Memory B cell (primary cell): ENCODE results near the gene NTM.
"Not testable (repeated sequence)": the region's sequence is repeated elsewhere in the genome, so short reads cannot be mapped to it uniquely, and the experiment has no call there.

Source experiments
- ATAC-seq: fragments of 150-1000 bp; cut with Tn5 transposase; 2 replicates; pipeline ENCODE4 v1.10.0; 2021; ENCODE audit warnings: low read depth, mild to moderate bottlenecking, moderate library complexity
- DNase-seq, 2 donors: peaks; one replicate each; pipeline ENCODE4 v3.0.0; 2022; ENCODE audit warnings: low spot score in 2 of 2
- H3K27ac Mint-ChIP-seq: one replicate; pipeline ENCODE4 v1.8.0; 2022; ENCODE audit warnings: mild to moderate bottlenecking, moderate library complexity, mixed read lengths
- H3K27me3 Mint-ChIP-seq: one replicate; pipeline ENCODE4 v1.8.0; 2022; ENCODE audit warnings: mixed read lengths
- H3K36me3 Mint-ChIP-seq: one replicate; pipeline ENCODE4 v1.8.0; 2022; ENCODE audit warnings: mild to moderate bottlenecking, mixed read lengths
- H3K4me1 Mint-ChIP-seq: one replicate; pipeline ENCODE4 v1.8.0; 2022; ENCODE audit warnings: mixed read lengths
- H3K4me3 Mint-ChIP-seq: one replicate; pipeline ENCODE4 v1.8.0; 2022; ENCODE audit warnings: mild to moderate bottlenecking, moderate library complexity, mixed read lengths
- H3K9me3 Mint-ChIP-seq: one replicate; pipeline ENCODE4 v1.8.0; 2022; ENCODE audit warnings: mixed read lengths

The NTM gene

DNA sequence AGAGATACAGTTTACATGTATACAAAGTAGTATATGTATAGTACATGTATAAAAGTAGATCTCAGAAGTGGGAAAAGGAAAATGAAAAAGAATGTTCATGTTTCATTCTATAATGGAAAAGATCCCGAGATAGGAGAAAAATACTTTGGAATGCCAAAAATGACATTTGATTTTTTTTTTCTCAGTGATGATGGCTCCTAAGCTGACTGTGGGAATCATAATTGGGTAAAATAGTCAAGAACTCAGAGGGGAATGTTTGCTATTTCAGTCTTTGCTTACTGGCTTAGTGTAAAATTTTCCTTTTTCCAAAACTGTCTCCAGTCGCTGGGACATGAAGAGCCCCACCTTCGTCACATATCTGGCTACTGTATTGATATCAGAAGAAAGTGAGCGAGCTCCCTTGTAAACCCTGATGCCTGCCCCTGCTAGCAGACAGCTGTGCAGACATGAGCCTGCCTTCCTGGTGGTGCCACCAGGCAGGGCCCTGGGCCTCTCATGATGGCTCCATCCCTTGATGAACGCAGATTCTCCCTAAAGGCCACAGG is 944.6 kb downstream of the NTM start:
- Mint-ChIP-seq H3K27ac (no peak overlapping the region), H3K36me3 (no peaks in the 10 kb centered on the region), H3K9me3 (no peaks in the 10 kb centered on the region), H3K27me3 (no peaks in the 10 kb centered on the region), H3K4me3 (no peak overlapping the region), H3K4me1 (no peaks in the 10 kb centered on the region)
- no peak for DNase-seq
- ATAC-seq, result no peak

DNA sequence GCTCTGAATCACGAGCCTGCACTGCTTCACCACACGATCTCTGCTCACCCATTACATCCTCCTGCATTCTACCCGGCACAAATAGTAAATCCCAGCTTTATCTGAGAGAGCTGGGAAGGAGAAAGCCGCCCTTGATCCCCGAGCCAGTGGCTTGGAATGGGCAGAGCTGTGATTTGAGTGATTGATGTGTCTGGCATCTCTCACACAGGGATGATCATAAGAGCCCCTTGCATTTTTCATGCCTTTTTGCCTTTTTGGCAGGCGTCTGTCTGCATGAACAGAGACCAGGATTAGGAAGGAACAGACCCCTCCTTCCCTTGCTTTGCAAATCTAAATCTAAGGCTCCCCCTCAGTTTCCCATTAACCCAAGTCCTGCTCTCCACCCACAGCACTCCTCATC is 945.3 kb downstream of the NTM start:
- Mint-ChIP-seq H3K4me1 (no peaks in the 10 kb centered on the region), H3K9me3 (no peaks in the 10 kb centered on the region), H3K27me3 (no peaks in the 10 kb centered on the region), H3K36me3 (no peaks in the 10 kb centered on the region), H3K27ac (no peak overlapping the region), H3K4me3 (no peak overlapping the region)
- DNase-seq (no peak), ATAC-seq (no peak)

DNA sequence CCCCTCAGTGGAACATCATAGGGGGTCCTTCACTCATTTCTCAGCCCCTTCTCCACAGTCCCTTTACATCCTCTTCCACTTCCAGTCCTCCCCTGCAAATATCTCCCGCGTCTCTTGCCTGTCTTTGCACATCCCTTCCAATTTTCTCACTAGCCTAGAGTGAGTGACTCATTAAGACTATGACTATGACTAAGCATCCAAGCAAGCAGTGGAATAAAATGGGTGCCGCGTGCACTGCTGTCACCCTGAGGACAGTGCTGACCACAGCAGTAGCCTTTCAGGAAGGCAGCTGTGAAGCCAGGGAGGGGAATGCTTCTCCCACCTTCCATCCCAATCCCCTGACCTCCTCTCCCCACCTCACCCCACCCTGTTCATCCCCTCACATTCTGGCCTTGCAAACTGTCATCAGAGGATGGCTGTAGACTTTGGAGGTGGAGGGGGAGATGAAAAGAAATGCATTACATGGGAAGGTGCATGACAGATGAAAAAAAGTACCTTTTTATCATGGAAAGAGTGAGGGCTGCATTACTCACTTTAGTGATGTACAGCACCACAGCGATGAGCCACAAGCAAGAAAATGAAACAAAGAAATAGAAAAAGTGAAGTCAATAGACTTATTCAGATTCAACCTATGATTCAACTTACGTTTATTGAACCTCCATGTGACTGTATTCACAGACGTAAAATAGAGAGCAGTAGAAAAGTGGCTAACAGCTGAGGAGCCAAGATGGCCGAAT is 948.2 kb downstream of the NTM start:
- Mint-ChIP-seq H3K36me3 (no peaks in the 10 kb centered on the region), H3K4me1 (no peaks in the 10 kb centered on the region), H3K9me3 (no peaks in the 10 kb centered on the region), H3K27me3 (no peaks in the 10 kb centered on the region), H3K4me3 (no peak overlapping the region), H3K27ac (no peak overlapping the region)
- no peak for DNase-seq
- no peak for ATAC-seq

DNA sequence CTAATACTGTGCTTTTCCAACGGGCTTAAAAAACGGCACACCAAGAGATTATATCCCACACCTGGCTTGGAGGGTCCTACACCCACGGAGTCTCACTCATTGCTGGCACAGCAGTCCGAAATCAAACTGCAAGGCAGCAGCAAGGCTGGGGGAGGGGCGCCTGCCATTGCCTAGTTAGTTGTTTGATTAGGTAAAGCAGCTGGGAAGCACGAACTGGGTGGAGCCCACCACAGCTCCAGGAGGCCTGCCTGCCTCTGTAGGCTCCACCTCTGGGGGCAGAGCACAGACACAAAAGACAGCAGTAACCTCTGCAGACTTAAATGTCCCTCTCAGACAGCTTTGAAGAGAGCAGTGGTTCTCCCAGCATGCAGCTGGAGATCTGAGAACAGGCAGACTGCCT is 949.0 kb downstream of the NTM start:
- not testable (repeated sequence) for H3K9me3 Mint-ChIP-seq, H3K27me3 Mint-ChIP-seq, H3K36me3 Mint-ChIP-seq, H3K4me3 Mint-ChIP-seq, DNase-seq, ATAC-seq, H3K27ac Mint-ChIP-seq, H3K4me1 Mint-ChIP-seq

DNA sequence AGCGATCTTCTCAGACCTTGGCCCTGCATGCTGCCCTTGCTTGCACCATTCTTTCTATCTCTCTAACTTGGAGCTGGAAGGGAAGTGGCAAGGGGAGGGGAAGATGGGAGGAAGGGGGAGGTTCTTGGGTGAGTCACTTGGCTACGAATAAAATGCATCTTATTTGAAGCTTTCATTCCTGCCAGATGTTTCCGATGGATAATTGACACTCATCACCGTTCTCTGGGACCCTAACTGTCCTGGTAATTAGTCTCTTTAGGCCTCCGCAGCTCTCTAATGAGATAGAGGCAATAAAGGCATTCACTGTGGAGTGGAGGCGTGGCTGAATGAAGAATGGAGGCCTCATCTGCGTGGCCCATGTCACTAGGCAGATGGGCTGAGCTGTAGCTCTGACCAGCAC is 960.1 kb downstream of the NTM start:
- Mint-ChIP-seq H3K27ac (no peak overlapping the region), H3K36me3 (no peaks in the 10 kb centered on the region), H3K4me3 (no peak overlapping the region), H3K27me3 (no peaks in the 10 kb centered on the region), H3K4me1 (no peaks in the 10 kb centered on the region), H3K9me3 (peaks cover 6% of the 10 kb centered on the region)
- no peak for DNase-seq
- no peak for ATAC-seq

DNA sequence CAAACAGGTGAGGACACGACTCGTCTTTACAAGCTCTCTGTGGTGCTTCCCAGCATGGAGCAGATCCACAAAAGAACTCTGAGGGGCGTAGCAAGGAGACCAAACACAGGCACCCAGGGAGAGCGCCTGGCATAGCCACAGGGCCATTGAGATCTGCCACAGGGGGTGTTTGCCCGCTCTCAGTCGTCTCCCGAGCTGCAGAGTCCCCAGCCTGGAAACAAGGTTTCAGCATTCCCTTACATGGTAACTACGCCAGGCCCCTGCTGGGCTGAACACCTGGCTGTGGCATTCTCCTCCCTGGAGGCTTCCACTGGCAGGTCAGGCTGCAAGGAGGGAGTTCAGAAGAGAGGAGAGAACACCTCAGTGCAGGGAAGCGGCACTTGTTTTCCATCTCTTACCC is 962.1 kb downstream of the NTM start:
- H3K27me3 Mint-ChIP-seq, result no peaks in the 10 kb centered on the region
- no peak overlapping the region for H3K27ac Mint-ChIP-seq
- peaks cover 6% of the 10 kb centered on the region for H3K9me3 Mint-ChIP-seq
- ATAC-seq (no peak), DNase-seq (no peak)
- no peaks in the 10 kb centered on the region for H3K4me1 Mint-ChIP-seq
- no peaks in the 10 kb centered on the region for H3K36me3 Mint-ChIP-seq
- H3K4me3 Mint-ChIP-seq, result no peak overlapping the region

DNA sequence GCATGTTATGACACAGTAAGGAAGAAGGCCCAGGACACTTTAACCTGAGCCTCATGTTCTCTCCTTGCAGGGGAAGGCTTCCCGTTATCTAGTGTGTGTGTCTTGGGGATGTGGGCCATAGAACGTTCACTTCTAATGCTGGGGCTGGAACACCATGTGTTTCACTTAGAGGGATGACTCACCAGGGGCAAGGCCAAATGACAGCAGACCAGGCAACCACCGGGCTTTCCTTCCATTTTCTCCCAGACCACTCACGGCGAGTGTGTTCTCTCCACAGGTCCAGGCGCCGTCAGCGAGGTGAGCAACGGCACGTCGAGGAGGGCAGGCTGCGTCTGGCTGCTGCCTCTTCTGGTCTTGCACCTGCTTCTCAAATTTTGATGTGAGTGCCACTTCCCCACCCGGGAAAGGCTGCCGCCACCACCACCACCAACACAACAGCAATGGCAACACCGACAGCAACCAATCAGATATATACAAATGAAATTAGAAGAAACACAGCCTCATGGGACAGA is 964.4 kb downstream of the NTM start:
- DNase-seq, result no peak
- H3K27me3 Mint-ChIP-seq, result no peaks in the 10 kb centered on the region
- no peak overlapping the region for H3K27ac Mint-ChIP-seq
- ATAC-seq, result no peak
- H3K4me1 Mint-ChIP-seq, result no peaks in the 10 kb centered on the region
- no peaks in the 10 kb centered on the region for H3K36me3 Mint-ChIP-seq
- peaks cover 7% of the 10 kb centered on the region for H3K9me3 Mint-ChIP-seq
- no peak overlapping the region for H3K4me3 Mint-ChIP-seq

DNA sequence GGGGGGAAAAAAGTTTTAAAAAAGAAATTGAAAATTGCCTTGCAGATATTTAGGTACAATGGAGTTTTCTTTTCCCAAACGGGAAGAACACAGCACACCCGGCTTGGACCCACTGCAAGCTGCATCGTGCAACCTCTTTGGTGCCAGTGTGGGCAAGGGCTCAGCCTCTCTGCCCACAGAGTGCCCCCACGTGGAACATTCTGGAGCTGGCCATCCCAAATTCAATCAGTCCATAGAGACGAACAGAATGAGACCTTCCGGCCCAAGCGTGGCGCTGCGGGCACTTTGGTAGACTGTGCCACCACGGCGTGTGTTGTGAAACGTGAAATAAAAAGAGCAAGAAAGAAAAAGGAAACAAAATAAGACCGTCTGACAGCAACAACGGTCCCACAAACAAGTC is 964.9 kb downstream of the NTM start:
- H3K4me1 Mint-ChIP-seq, result no peaks in the 10 kb centered on the region
- no peaks in the 10 kb centered on the region for H3K27me3 Mint-ChIP-seq
- no peaks in the 10 kb centered on the region for H3K36me3 Mint-ChIP-seq
- ATAC-seq (no peak), DNase-seq (no peak)
- H3K9me3 Mint-ChIP-seq, result peaks cover 5% of the 10 kb centered on the region
- H3K27ac Mint-ChIP-seq, result no peak overlapping the region
- no peak overlapping the region for H3K4me3 Mint-ChIP-seq

DNA sequence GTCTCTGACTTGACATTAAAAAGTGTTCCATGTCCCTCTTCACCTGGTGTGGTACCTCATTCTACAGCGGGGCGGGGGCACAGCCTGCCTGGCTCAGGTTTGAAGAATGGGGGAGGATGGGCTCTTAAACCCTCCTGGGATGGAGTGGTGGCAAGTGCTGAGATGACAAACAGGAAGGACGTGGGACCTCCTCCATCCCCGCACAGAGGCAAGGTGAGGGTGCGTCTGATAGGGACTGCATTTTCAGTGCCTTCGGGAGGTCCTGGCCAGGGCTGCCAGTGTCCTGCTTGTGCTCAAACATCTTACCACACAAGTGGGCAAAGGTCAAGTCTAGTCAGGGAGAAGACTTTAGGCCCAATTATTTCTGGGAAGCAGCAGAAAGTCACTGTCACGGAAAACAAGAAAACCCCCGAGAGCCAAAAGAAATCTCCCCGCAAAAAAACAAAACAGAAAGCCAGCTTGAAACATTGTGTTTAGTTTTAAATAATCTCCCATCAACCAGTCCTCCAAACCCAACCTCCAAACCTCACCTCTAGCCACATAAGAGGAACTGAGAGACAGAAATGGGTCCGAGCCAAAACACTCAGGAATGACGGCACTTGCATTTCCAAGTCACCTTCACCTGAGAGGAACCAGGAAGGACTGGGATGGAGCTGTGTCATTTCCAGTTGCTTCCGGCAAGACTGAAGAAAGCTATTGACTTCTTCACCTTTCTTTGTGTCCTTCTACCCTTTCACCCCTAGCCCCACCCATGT is 966.5 kb downstream of the NTM start:
- Mint-ChIP-seq H3K27ac (no peak overlapping the region), H3K4me1 (no peaks in the 10 kb centered on the region), H3K36me3 (no peaks in the 10 kb centered on the region), H3K27me3 (peaks cover 2% of the 10 kb centered on the region), H3K9me3 (peaks cover 2% of the 10 kb centered on the region), H3K4me3 (no peak overlapping the region)
- DNase-seq (no peak), ATAC-seq (no peak)

DNA sequence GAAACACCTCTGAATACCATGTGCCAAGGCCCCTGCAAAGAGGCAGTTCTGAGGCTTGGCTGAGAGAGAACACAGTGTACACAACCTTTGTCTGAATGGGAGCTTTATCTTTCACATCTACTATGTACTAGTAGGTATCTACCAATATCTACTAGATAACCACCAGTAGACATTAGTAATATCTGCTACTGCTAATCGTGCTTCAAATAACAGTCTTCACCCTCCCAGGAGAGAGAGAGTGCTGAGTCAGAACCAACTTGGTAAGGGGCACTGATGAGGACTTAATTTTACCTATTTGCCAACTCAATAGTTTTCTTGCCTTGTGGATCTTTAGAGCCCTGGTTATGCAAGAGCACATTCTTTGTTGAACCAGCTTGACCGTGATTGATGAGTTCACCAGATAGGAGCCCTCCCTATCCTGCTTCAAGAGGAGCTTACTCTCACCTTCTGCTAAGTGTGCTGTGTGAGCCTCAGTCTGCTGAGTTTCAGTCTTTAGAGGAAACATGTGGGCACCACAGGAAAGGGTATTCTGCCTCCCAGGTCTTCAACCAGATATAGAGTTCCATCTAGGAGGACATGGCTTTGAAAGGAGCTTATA is 967.5 kb downstream of the NTM start:
- ATAC-seq (no peak), DNase-seq (no peak)
- peaks cover 4% of the 10 kb centered on the region for H3K9me3 Mint-ChIP-seq
- H3K4me1 Mint-ChIP-seq, result no peaks in the 10 kb centered on the region
- no peak overlapping the region for H3K27ac Mint-ChIP-seq
- H3K36me3 Mint-ChIP-seq, result no peaks in the 10 kb centered on the region
- peaks cover 4% of the 10 kb centered on the region for H3K27me3 Mint-ChIP-seq
- H3K4me3 Mint-ChIP-seq, result no peak overlapping the region

DNA sequence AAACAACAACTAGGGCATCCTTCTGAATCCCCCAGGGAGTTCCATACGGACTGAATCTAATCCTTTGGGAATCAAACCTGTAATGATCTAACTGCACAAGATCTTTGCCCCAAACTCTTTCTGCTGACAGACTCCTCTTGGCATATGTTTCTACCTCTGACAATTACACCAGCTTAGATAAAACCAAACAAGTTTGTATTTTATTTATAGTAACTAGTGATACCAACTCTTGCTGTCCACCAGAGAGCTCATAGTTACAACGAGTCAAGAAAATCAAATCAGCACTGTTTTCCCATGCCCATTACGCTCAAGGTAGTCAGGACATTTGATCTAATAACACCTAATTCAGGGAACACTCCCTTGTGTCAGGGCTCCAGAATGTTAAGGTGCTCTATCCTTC is 972.0 kb downstream of the NTM start:
- H3K4me3 Mint-ChIP-seq, result no peak overlapping the region
- DNase-seq (no peak), ATAC-seq (no peak)
- H3K27me3 Mint-ChIP-seq, result peaks cover 4% of the 10 kb centered on the region
- H3K4me1 Mint-ChIP-seq, result no peaks in the 10 kb centered on the region
- peaks cover 5% of the 10 kb centered on the region for H3K9me3 Mint-ChIP-seq
- H3K27ac Mint-ChIP-seq, result no peak overlapping the region
- no peaks in the 10 kb centered on the region for H3K36me3 Mint-ChIP-seq

DNA sequence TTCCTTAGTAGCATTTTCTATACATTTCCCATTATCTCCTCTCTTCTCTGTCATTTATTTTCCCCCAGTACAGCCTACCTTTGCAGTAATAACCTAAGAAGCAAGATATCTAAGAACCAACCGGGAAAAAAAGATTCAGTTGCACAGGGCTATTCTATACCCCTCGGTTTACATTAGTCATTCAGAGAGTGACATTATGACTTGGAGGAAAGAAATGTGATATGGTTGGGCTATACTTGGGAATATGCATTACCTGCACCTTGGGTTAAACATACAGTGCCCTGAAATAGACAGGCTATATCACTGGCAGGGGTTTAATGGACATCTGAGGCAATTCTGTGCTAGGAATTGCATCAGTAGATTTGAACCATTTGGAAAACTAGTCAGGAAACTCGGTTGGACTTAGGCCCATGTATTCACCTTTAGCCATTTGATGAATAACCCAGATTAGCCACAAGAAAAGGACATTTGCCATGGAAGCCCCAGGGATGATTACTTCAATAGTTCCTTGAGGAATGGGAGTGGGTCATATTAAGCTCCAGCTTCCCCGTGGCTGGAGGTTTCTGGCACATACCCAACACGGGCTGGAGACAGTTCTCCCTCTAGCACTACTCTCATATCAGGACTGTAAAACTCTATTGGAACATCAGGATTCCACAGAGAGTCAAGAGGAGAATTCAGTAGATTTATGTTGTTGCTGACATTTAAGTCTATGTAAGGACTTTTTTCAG is 973.2 kb downstream of the NTM start:
- Mint-ChIP-seq H3K4me3 (no peak overlapping the region), H3K9me3 (peaks cover 5% of the 10 kb centered on the region), H3K27me3 (peaks cover 4% of the 10 kb centered on the region), H3K36me3 (no peaks in the 10 kb centered on the region), H3K27ac (no peak overlapping the region), H3K4me1 (no peaks in the 10 kb centered on the region)
- DNase-seq, result no peak
- no peak for ATAC-seq

DNA sequence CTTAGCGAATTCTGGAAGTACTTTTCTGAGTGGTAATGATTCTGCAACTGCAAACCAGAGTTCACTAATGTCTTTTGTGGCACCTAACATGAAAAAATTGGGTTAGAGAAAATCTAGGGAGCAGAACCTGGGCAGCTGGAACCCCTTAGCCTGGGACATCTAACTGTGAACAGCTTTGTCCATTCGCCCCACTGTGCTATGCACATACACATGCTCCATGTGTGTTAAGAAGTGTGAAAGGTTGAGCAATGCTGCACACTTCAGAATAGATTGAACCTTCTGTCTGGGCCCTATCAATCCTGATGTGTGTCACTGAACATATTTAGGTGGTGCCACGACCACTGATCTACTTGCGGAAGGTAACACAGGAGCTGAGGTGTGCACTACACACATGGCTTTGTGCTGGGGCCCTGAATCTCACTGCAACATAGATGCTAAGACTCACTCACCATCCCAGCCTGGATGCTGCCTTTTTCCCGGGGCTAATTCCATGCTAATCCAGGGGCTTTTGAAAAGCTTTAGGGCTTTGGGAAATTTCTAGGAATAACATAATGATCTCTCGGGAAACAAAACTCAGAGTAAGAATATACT is 976.2 kb downstream of the NTM start:
- H3K9me3 Mint-ChIP-seq, result peaks cover 3% of the 10 kb centered on the region
- ATAC-seq (no peak), DNase-seq (no peak)
- no peaks in the 10 kb centered on the region for H3K4me1 Mint-ChIP-seq
- H3K27me3 Mint-ChIP-seq, result peaks cover 2% of the 10 kb centered on the region
- H3K27ac Mint-ChIP-seq, result no peak overlapping the region
- H3K36me3 Mint-ChIP-seq, result no peaks in the 10 kb centered on the region
- H3K4me3 Mint-ChIP-seq, result no peak overlapping the region
